Smooth muscle cell (in vitro differentiated cells): ENCODE data around the gene MPG. TPM values are rescaled to one million over a fixed set of nuclear protein-coding genes. Genes with fewer than 3 reads are reported as not detected.

Experiments used
- DNase-seq: peaks from one replicate; lab custom pipeline; 2025; ENCODE audit not compliant: unreplicated experiment; lab: John Stamatoyannopoulos, UW
- H2AFZ ChIP-seq: fragments of 200-600 bp; sonication (generic); 2 replicates; pipeline ENCODE4 v1.6.0; 2016; ENCODE audit warnings: antibody characterized with exemption, low read depth, mild to moderate bottlenecking
- H3F3A ChIP-seq: fragments of 200-600 bp; sonication (generic); 2 replicates; pipeline ENCODE4 v1.6.0; 2017; ENCODE audit warnings: antibody characterized with exemption, low read depth
- H3K27ac ChIP-seq: fragments of 200-600 bp; sonication (generic); 2 replicates; pipeline ENCODE4 v1.5.1; 2016; ENCODE audit warnings: low read depth, mild to moderate bottlenecking
- H3K27me3 ChIP-seq: fragments of 200-600 bp; sonication (generic); 2 replicates; pipeline ENCODE4 v1.6.1; 2016; ENCODE audit warnings: low read depth, mild to moderate bottlenecking
- H3K36me3 ChIP-seq: fragments of 200-600 bp; sonication (generic); 2 replicates; pipeline ENCODE4 v1.5.1; 2016; ENCODE audit warnings: low read depth
- H3K4me1 ChIP-seq: fragments of 200-600 bp; sonication (generic); 2 replicates; pipeline ENCODE4 v1.5.1; 2016; ENCODE audit warnings: low read depth
- H3K4me2 ChIP-seq: fragments of 200-600 bp; sonication (generic); 2 replicates; pipeline ENCODE4 v1.6.0; 2016; ENCODE audit warnings: mild to moderate bottlenecking
- H3K4me3 ChIP-seq: fragments of 200-600 bp; sonication (generic); 2 replicates; pipeline ENCODE4 v1.5.1; 2016; ENCODE audit warnings: mild to moderate bottlenecking
- H3K79me2 ChIP-seq: fragments of 200-600 bp; sonication (generic); 2 replicates; pipeline ENCODE4 v1.6.0; 2016; ENCODE audit warnings: low read depth, mild to moderate bottlenecking
- H3K9ac ChIP-seq: fragments of 200-600 bp; sonication (generic); 2 replicates; pipeline ENCODE4 v1.6.0; 2016; ENCODE audit warnings: low read depth
- H3K9me3 ChIP-seq: fragments of 200-600 bp; sonication (generic); replicated peaks from 2 replicates; pipeline ENCODE4 v1.5.1; 2016; ENCODE audit warnings: low read depth
- H4K20me1 ChIP-seq: fragments of 200-600 bp; sonication (generic); 2 replicates; pipeline ENCODE4 v1.6.0; 2016; ENCODE audit warnings: low read depth
- CTCF ChIP-seq: fragments of 200-600 bp; sonication (generic); IDR thresholded peaks from 2 replicates; pipeline ENCODE4 v1.5.1; 2017; ENCODE audit warnings: borderline replicate concordance, mild to moderate bottlenecking, antibody characterized with exemption; ENCODE audit not compliant: insufficient read depth, poor library complexity, severe bottlenecking
- WGBS: methylation state at CpG from one replicate; pipeline ENCODE4 v1.1.7; 2016; ENCODE audit warnings: low lambda C conversion rate; 5-methylcytosine and 5-hydroxymethylcytosine counted together
- polyA plus RNA-seq: library from polyadenylated mRNA; unstranded; fragments of >200 nt; fragmentation: Nextera tagmentation; extraction: Ambion mirVana; gene quantifications from 2 replicates; pipeline ENCODE4 v1.2.1, GENCODE V29; 2016
- total RNA-seq: library from RNA; depleted of rRNA; stranded (reverse); fragments of >200 nt; gene quantifications from 2 replicates; pipeline ENCODE4 v1.2.3, GENCODE V29; 2014

MPG gene
- total and polyA plus RNA-seq, 2 experiments from 2014 or later, result 84.7 to 120 TPM

DNA sequence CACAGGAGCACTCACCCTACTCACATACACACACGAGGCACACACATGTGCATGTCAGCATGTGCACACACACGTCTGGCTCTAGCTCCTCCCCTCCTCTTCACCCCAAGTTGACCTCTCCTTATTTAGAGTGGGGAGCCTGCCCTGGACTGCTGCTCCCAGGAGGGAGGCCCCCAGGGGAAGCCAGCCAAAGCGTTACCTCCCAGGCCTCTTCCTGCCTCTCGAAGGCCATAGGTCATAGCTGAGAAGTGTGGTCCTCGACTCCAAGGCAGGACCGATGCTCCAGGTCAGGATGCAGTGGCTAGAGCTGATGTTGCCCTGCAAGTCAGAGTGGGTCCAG lies 43.4 kb upstream of the MPG start:
- no peak for TF ChIP-seq CTCF
- Histone ChIP-seq H3F3A (no peaks in the 10 kb centered on the region), H3K36me3 (no peaks in the 10 kb centered on the region), H3K4me2 (no peak overlapping the region), H3K4me3 (no peak overlapping the region), H3K9me3 (no peaks in the 10 kb centered on the region), H3K27me3 (no peaks in the 10 kb centered on the region), H3K27ac (no peak overlapping the region), H2AFZ (no peak overlapping the region), H3K79me2 (no peaks in the 10 kb centered on the region), H3K4me1 (no peaks in the 10 kb centered on the region), H3K9ac (no peak overlapping the region), H4K20me1 (no peaks in the 10 kb centered on the region)
- 91% methylated on average over 6 of the region's 6 CpGs for WGBS
- DNase-seq, result no peak

DNA sequence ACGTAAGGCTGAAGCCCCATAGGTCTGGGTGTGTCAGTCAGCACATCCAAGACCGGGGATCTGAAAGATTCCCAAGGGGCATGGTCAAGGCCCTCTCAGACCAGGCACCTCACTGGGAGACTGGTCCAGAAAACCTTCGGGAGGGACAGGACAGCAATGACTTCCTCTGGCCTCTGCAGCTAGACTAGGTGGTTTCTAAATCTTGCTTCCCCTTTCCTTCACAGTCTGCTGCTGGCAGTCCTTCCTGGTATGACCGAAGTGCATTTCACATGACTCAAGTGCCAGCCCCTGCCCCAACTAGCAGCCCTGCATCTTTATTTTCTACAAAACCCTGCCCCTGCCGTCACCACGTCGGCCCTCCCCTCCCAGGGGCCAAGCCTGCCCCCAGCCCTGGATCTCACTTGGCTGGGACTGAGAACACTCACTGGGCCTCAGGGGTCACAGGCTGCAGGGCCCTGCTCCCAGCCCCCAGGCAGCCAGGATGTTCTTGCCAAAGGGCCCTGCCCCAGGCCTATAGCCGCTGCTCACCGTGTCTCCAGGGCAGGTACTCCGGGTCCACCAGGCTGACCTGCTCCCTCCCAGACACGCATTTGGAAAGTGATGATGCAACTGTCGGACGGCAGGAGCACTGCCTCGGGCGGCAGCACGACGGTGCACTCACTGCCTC lies 42.9 kb upstream of the MPG start:
- H3K36me3 ChIP-seq, result no peaks in the 10 kb centered on the region

DNA sequence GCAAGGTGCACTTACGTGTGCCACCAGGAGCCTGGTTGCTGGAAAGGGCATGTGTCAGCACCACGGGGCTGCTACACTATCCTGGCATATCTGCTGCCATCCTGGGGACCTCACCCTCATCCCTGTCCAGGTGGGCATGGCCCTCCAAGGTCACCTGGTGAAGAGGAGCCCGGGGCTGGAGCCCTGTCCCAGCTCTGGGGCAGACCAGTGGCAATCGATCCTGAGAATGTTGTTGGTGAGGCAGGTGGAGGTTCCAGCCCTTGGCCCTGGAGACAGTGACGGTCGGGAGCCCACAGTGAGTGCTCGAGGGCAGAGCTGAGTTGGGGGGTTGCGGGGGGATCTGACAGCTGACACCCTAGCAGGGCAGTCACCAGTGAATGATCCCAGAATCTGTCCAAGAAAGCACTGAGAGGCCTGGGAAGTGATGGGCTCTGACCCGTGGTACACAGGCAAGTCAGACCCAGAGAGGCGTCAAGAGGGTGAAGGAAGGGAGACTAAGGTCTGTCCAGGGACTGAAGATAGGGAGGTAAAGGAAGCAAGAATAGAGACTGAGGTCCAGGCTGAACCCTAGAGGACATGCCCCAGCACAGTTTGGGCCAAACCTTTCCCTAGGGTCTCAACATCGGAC lies 42.2 kb upstream of the MPG start:
- Histone ChIP-seq H3K4me2 (no peak overlapping the region), H3K4me3 (no peak overlapping the region), H3K4me1 (no peaks in the 10 kb centered on the region), H3K27ac (no peak overlapping the region), H3K27me3 (no peaks in the 10 kb centered on the region), H3F3A (no peaks in the 10 kb centered on the region), H3K79me2 (no peaks in the 10 kb centered on the region), H2AFZ (no peak overlapping the region), H3K36me3 (no peaks in the 10 kb centered on the region), H3K9ac (no peak overlapping the region), H4K20me1 (no peaks in the 10 kb centered on the region), H3K9me3 (no peaks in the 10 kb centered on the region)
- DNase-seq, result no peak
- WGBS, result 93% methylated on average over 11 of the region's 11 CpGs
- TF ChIP-seq CTCF, result no peak

More for the DNA sequence above, 42.9 kb upstream of the MPG start:
- 82% methylated on average over 17 of the region's 17 CpGs for WGBS
- Histone ChIP-seq H3K4me3 (no peak overlapping the region), H2AFZ (no peak overlapping the region), H3K4me1 (no peaks in the 10 kb centered on the region), H3K9ac (no peak overlapping the region), H4K20me1 (no peaks in the 10 kb centered on the region), H3F3A (no peaks in the 10 kb centered on the region), H3K27ac (no peak overlapping the region), H3K79me2 (no peaks in the 10 kb centered on the region), H3K4me2 (no peak overlapping the region), H3K9me3 (no peaks in the 10 kb centered on the region), H3K27me3 (no peaks in the 10 kb centered on the region)
- TF ChIP-seq CTCF, result no peak
- DNase-seq, result no peak
